Measurements from ENCODE around the gene MYOF. TPM values are rescaled to one million over a fixed set of nuclear protein-coding genes. Genes with fewer than 3 reads are reported as not detected.

The MYOF gene
- total and polyA plus RNA-seq, 2 of the 8 experiments (the other 6 are each of a cell fraction or from before 2014, with no cell fraction given), result 0.98 to 2.3 TPM

GRCh38 chr10:93287775-93288174, 194.4 kb downstream of the MYOF start:
- H3K4me2 ChIP-seq (ENCODE audit: insufficient read depth in 1 of 2, low read depth in 2 of 2, low read length in 2 of 2), result no peak overlapping the region
- H2AFZ ChIP-seq (ENCODE audit: low read length), result no peak overlapping the region
- peak overlapping the region; percentile 75 for H4K91ac ChIP-seq (replicated peaks; ENCODE audit: insufficient read length, low read length)
- no peaks in the 10 kb centered on the region for H4K20me1 ChIP-seq (replicated peaks in 1 of 2; ENCODE audit: control insufficient read depth in 1 of 2, insufficient read depth in 2 of 2, low read length in 2 of 2)
- H2BK5ac ChIP-seq (ENCODE audit: low read depth, low read length), result peak overlapping the region; percentile 99
- FAIRE-seq, result peak; percentile 57
- H3K4me1 ChIP-seq (replicated peaks in 1 of 4; ENCODE audit: control insufficient read depth in 3 of 4, insufficient read depth in 4 of 4, low read length in 3 of 4), result peaks cover 0 to 8% (median 3%) of the 10 kb centered on the region in 4 experiments; a peak in 5 of 7 replicates
- ChIA-PET POLR2A (ENCODE audit: partially characterized antibody) (no interaction called here), CTCF (ENCODE audit: partially characterized antibody) (interaction anchor here (0.7 to 4.8 kb wide), 7 partner anchors 15 to 207 kb away, joined by 3 to 16 read pairs (median 4); no protein-coding TSS in a partner anchor)
- peak overlapping the region; percentile 95 for H2AK5ac ChIP-seq (ENCODE audit: low read depth, low read length)
- H3K4ac ChIP-seq (replicated peaks; ENCODE audit: insufficient read length, low read depth, low read length), result peak overlapping the region; percentile 16
- H4K5ac ChIP-seq (ENCODE audit: insufficient read length, low read depth, low read length), result peak overlapping the region; percentile 80
- no peaks in the 10 kb centered on the region for H3K23me2 ChIP-seq (ENCODE audit: low read depth, low read length)
- no peaks in the 10 kb centered on the region; the same call in 1 of the 2 replicates for H3K79me1 ChIP-seq (ENCODE audit: low read depth, low read length)
- H4K8ac ChIP-seq (ENCODE audit: extremely low read depth, insufficient read depth, low read length), result no peak overlapping the region
- H2BK120ac ChIP-seq (replicated peaks; ENCODE audit: low read depth, low read length), result peak overlapping the region; percentile 99
- H3K56ac ChIP-seq (replicated peaks; ENCODE audit: insufficient read length, low read depth, low read length), result no peak overlapping the region
- peak overlapping the region; percentile 96; the same call in 1 of the 2 replicates for H2BK12ac ChIP-seq (ENCODE audit: low read depth, low read length)
- H3K27me3 ChIP-seq (replicated peaks in 1 of 4; ENCODE audit: control insufficient read depth in 3 of 4, extremely low read depth in 1 of 4, insufficient read depth in 3 of 4, low read length in 3 of 4), result no peaks in the 10 kb centered on the region; a peak in 1 of 7 replicates
- H3K9ac ChIP-seq (replicated peaks in 1 of 4; ENCODE audit: extremely low read depth in 1 of 4, low read depth in 3 of 4, low read length in 3 of 4), result no peak overlapping the region; a peak in 1 of 7 replicates
- WGBS, 2 experiments (ENCODE audit: extremely low coverage in 1 of 2, insufficient coverage in 1 of 2, insufficient read length in 1 of 2, insufficient replicate concordance in 2 of 2, low coverage in 1 of 2, low lambda C conversion rate in 2 of 2, missing lambda C conversion rate in 1 of 2), result 91% methylated on average over 1 of the region's 1 CpG; no CpG with 5 or more reads in 1 of the 2 experiments
- H3K14ac ChIP-seq (ENCODE audit: insufficient read length), result no peak overlapping the region
- no peak overlapping the region for H3K4me3 ChIP-seq (ENCODE audit: extremely low read depth in 1 of 4, insufficient read depth in 2 of 4, low read depth in 3 of 4, low read length in 4 of 4)
- no peak for DNase-seq (ENCODE audit: low read depth in 1 of 2, low spot score in 2 of 2)
- no peaks in the 10 kb centered on the region for H3K79me2 ChIP-seq (ENCODE audit: control insufficient read depth in 1 of 2, insufficient read depth in 2 of 2, low read length in 2 of 2)
- TF ChIP-seq SP4 (IDR thresholded peaks at IDR 0.05; ENCODE audit: low read length) (no peak), TEAD4 (IDR thresholded peaks at IDR 0.05; ENCODE audit: low read depth, low read length) (peak; percentile 95), SRF (IDR thresholded peaks at IDR 0.05; ENCODE audit: low read depth, low read length) (no peak), RNF2 (IDR thresholded peaks at IDR 0.05; ENCODE audit: borderline replicate concordance, low read depth, low read length, missing control alignments, poor library complexity, severe bottlenecking) (no peak), EGR1 (IDR thresholded peaks at IDR 0.05; ENCODE audit: borderline replicate concordance, low read depth, low read length) (no peak), YY1 (IDR thresholded peaks at IDR 0.05; ENCODE audit: low read depth, low read length) (0 out of 2 replicates have a peak, but pooled peaks have one; percentile 20), RAD21 (IDR thresholded peaks at IDR 0.05 in 1 of 2, conservative IDR thresholded peaks at IDR 0.05 in 1 of 2; ENCODE audit: low read depth in 2 of 2, low read length in 2 of 2) (peak in 1 of 2 experiments; percentile 3; a peak in 1 of 4 replicates)
- H3K18ac ChIP-seq (ENCODE audit: extremely low read depth, low read length), result peak overlapping the region; percentile 96
- no peaks in the 10 kb centered on the region for H3K9me3 ChIP-seq (ENCODE audit: insufficient read depth in 2 of 2, low read depth in 1 of 2, low read length in 1 of 2)
- peak overlapping the region; percentile 86; the same call in 1 of the 2 replicates for H2BK20ac ChIP-seq (ENCODE audit: low read length)
- no peak overlapping the region for H2BK15ac ChIP-seq (ENCODE audit: low read length)
- 0 out of 8 replicates have a peak, but pooled peaks cover 0 to 5% (median 0%) of the 10 kb centered on the region in 4 experiments for H3K36me3 ChIP-seq (ENCODE audit: control insufficient read depth in 2 of 4, insufficient read depth in 4 of 4, low read length in 3 of 4)
- no peak overlapping the region for H3K23ac ChIP-seq (ENCODE audit: insufficient read length)
- peak overlapping the region; percentile 35; the same call in 1 of the 2 replicates for H3K27ac ChIP-seq (ENCODE audit: low read depth, low read length)
